ENCODE data around the gene CACNA1I.

CACNA1I gene

DNA sequence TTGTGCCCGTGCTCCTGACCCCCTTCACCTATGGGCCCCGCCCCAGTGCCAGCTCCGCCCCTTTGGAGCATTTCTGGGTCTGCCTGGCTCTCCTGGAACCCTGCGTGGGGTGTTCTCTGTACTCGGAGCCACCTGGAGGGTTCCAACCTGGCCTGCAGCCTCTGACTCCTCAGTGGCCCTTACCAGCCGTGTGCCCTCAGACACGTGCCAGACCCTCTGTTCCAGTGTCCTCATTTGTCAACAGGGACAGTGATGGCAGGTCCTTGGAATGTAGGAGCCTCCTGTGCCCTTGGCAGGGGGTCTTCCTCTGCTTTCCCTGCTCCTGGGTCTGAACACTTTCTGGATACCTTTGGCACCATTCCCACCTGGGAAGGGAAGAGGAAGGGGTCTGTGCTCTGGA is 96.4 kb downstream of the CACNA1I start:
- no peak for TF ChIP-seq FOXM1 (IDR thresholded peaks at IDR 0.05; ENCODE audit: borderline replicate concordance, low read depth)
- no peak for TF ChIP-seq CEBPB (IDR thresholded peaks at IDR 0.05)
- no peak for TF ChIP-seq YY1 (IDR thresholded peaks at IDR 0.05; ENCODE audit: low read depth)
- no peak for TF ChIP-seq TEAD4 (IDR thresholded peaks at IDR 0.05)
- TF ChIP-seq NFIC (IDR thresholded peaks at IDR 0.05): no peak
- no peak for TF ChIP-seq ZBTB7A (IDR thresholded peaks at IDR 0.05; ENCODE audit: low read depth)
- no peak for TF ChIP-seq REST (IDR thresholded peaks at IDR 0.05; ENCODE audit: low read depth)
- no peak for TF ChIP-seq TAF1 (IDR thresholded peaks at IDR 0.05; ENCODE audit: low read depth)
- no peak for TF ChIP-seq MAX (IDR thresholded peaks at IDR 0.05)

DNA sequence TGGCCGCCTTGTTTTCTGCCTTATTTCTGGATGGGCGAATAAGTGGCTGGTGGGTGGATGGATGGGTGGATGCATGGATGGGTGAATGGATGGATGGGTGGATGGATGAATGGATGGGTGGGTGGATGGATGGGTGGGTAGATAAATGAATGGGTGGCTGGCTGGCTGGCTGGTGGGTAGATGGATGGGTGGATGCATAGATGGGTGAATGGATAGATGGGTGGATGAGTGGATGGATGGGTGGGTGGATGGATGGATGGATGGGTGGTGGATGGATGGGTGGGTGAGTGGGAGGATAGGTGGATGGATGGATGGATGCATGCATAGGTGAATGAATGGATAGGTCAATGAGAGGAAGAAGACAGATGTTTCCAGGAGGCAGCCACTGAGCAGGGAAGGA is 98.9 kb downstream of the CACNA1I start:
- TF ChIP-seq CREB1 (IDR thresholded peaks at IDR 0.05; ENCODE audit: low read depth) (no peak), CEBPB (IDR thresholded peaks at IDR 0.05) (no peak), TEAD4 (IDR thresholded peaks at IDR 0.05) (no peak), USF1 (IDR thresholded peaks at IDR 0.05) (no peak), TCF12 (IDR thresholded peaks at IDR 0.05; ENCODE audit: low read depth) (no peak)

- no peak for TF ChIP-seq CREB1 (IDR thresholded peaks at IDR 0.05; ENCODE audit: low read depth)
- no peak for TF ChIP-seq MAX (IDR thresholded peaks at IDR 0.05)
- TF ChIP-seq YY1 (IDR thresholded peaks at IDR 0.05; ENCODE audit: low read depth): no peak
- no peak for TF ChIP-seq FOXM1 (IDR thresholded peaks at IDR 0.05; ENCODE audit: borderline replicate concordance, low read depth)
- TF ChIP-seq ZBTB7A (IDR thresholded peaks at IDR 0.05; ENCODE audit: low read depth): no peak
- TF ChIP-seq REST (IDR thresholded peaks at IDR 0.05; ENCODE audit: low read depth): no peak
- no peak for TF ChIP-seq TCF12 (IDR thresholded peaks at IDR 0.05; ENCODE audit: low read depth)
- TF ChIP-seq NFIC (IDR thresholded peaks at IDR 0.05): no peak
- TF ChIP-seq RAD21 (IDR thresholded peaks at IDR 0.05; ENCODE audit: low read depth): no peak
- TF ChIP-seq TAF1 (IDR thresholded peaks at IDR 0.05; ENCODE audit: low read depth): no peak
- no peak for TF ChIP-seq USF1 (IDR thresholded peaks at IDR 0.05)
- no peak for TF ChIP-seq TEAD4 (IDR thresholded peaks at IDR 0.05)
- no peak for TF ChIP-seq EP300 (IDR thresholded peaks at IDR 0.05; ENCODE audit: borderline replicate concordance)
- no peak for TF ChIP-seq EGR1 (IDR thresholded peaks at IDR 0.05)
- TF ChIP-seq CEBPB (IDR thresholded peaks at IDR 0.05): no peak
Measured at GRCh38 chr22:39671936-39672335, 101.4 kb downstream of the CACNA1I start.

DNA sequence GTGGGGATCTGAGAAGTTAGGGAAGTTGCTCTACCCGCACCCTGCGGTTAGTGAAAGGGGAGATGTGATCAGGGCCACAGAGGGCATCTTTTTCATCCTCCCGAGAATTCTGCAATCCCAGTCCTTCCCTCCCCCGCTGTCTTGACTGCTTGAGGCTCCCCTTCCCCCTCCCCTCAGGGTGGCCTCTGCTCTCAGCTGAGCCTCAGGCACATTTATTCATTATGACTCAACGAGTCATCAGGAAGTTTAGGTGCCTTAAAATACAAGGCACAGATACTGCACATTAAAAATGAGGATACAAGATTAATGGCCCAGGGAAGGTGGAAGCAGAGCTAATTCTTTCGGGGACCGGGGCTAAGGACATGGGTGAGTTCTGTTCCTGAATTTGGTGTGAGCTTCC is 104.0 kb downstream of the CACNA1I start:
- TF ChIP-seq USF1 (IDR thresholded peaks at IDR 0.05) (no peak), YY1 (IDR thresholded peaks at IDR 0.05; ENCODE audit: low read depth) (no peak), CEBPB (IDR thresholded peaks at IDR 0.05) (no peak), NFIC (IDR thresholded peaks at IDR 0.05) (no peak), EP300 (IDR thresholded peaks at IDR 0.05; ENCODE audit: borderline replicate concordance) (no peak), CREB1 (IDR thresholded peaks at IDR 0.05; ENCODE audit: low read depth) (no peak), REST (IDR thresholded peaks at IDR 0.05; ENCODE audit: low read depth) (no peak), RAD21 (IDR thresholded peaks at IDR 0.05; ENCODE audit: low read depth) (no peak), MAX (IDR thresholded peaks at IDR 0.05) (no peak), TCF12 (IDR thresholded peaks at IDR 0.05; ENCODE audit: low read depth) (no peak), ZBTB7A (IDR thresholded peaks at IDR 0.05; ENCODE audit: low read depth) (no peak), FOXM1 (IDR thresholded peaks at IDR 0.05; ENCODE audit: borderline replicate concordance, low read depth) (no peak), TAF1 (IDR thresholded peaks at IDR 0.05; ENCODE audit: low read depth) (no peak), TEAD4 (IDR thresholded peaks at IDR 0.05) (no peak), EGR1 (IDR thresholded peaks at IDR 0.05) (no peak)

All from Ishikawa (cell line).